Erythroblast (primary cell): ENCODE results near the gene NUDC.
"Not testable (repeated sequence)": the region's sequence is repeated elsewhere in the genome, so short reads cannot be mapped to it uniquely, and the experiment has no call there.

Experiments
- GATA1 ChIP-seq: IDR thresholded peaks from 2 replicates; pipeline ENCODE4 v1.6.1; 2011; ENCODE audit warnings: low read depth, mild to moderate bottlenecking, control low read depth, low read length, moderate library complexity
- POLR2A ChIP-seq: IDR thresholded peaks from 2 replicates; pipeline ENCODE4 v1.6.1; 2011; ENCODE audit warnings: mild to moderate bottlenecking, low read length

GRCh38 chr1:26873097-26873496, 48.4 kb upstream of the NUDC start:
- TF ChIP-seq POLR2A, GATA1: not testable (repeated sequence)
